ENCODE results near the gene CD200R1L.

Gene CD200R1L

DNA sequence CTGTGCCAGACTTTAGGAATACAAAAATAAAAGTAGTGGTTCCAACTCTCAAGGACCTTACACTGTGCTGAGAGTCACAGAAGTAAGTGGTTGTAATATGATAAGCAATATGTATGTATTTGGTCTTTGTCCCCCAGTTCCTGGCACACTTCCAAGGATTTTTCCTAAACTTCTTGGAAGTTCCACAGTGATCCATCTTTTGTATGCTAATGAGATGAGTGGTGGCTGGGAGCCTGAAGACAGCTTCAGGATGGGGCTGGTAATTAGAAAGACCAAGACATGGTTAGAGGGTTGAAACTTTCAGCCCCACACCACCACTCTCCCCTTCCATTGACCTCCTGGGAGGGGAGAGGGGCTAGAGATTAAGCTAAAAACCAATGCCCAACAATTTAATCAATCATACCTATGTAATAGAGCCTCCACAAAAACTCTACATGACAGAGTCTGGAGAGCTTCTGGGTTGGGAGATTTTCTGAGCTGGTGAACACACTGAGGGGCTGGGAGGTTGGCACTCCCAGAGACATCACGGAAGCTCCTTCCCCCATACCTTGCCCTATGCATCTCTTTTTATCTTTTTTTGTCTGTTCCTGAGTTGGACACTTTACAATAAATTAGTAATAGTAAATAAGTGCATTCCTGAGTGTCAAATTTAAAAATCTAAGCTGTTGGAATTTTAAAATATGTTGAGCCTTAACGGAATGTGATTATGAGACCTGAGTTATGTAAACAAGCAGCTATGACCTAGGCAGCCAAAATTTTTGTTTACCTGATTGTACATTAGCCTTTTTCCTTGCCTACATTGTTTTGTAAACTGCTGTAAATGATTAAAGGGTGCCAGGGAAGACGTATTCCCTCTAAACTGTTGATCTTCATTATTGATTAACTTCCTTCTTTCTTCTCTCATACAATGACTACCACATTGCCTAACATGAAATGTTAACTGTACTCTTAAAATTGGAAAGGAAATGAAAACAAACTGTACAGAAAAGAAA lies 24.3 kb downstream of the CD200R1L start:
- no peak for FAIRE-seq
- no peak for DNase-seq (ENCODE audit: extremely low spot score, insufficient read length, low read depth)

DNA sequence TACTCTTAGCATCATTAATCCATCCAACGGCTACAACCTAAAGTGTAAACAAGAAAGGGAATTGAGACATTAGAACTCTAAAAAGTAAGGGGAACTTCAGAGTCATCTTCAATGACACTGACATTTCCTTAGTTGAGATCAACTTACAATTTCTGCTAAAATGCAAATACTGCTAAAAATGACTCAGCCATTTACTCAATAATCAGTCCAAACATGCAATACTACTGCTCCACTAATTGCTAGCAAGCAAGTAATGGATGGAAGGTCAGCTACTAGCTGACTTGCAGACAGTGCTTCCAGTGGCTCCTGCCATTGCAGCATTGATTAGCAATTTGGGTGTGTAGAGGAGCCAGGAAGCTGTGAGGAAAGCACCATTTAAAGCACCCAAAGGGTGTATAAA lies 28.4 kb downstream of the CD200R1L start:
- DNase-seq (ENCODE audit: extremely low spot score, insufficient read length, low read depth) (no peak), FAIRE-seq (peak; percentile 29)

DNA sequence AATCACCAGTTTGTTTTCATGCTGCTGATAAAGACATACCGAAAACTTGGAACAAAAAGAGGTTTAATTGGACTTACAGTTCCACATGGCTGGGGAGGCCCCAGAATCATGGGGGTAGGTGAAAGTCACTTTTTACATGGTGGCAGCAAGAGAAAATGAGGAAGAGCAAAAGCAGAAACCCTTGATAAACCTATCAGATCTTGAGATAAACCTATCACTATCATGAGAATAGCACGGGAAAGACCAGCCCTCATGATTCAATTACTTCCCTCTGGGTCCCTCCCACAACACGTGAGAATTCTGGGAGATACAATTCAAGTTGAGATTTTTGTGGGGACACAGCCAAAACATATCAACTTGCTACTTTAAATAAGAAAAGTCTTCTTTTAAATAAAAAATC lies 28.9 kb downstream of the CD200R1L start:
- FAIRE-seq = no peak
- no peak for DNase-seq (ENCODE audit: extremely low spot score, insufficient read length, low read depth)

DNA sequence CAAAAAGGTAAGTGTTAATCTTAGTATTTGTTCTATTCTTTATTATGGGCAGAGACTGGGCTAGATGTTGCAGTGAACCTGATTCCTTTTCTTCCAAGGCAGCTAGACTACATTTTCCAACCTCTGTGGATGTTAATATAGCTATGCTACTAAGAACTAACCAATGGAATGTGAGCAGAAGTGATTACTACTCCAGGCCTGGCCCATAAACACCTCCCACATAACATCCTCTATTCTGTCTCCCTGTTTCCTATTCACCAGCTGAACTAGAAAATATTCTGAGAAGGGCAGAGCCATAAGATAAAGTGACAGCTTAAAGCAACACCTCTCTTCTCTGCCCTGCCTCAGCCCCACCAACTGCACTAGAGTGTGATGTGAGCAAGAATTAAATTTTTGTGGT lies 29.4 kb downstream of the CD200R1L start:
- DNase-seq (ENCODE audit: extremely low spot score, insufficient read length, low read depth) = no peak
- no peak for FAIRE-seq

DNA sequence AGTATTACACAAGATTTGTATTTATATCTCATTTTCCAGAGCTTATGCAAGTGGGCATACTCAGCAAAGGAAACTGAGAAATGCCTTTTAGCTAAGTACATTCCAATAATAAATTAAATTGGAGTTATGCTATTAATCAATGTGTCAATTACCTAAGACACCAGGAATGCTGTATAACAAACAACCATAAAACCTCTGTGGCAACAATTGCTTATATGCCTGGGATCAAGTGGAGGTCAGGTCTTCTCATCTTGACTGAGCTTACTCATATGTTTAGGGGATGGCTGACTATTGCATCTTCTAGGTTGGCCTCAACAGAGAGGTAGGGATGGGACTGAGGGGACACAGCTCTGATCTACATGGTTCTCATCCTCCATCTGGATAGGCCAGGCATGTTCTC lies 30.7 kb downstream of the CD200R1L start:
- DNase-seq (ENCODE audit: extremely low spot score, insufficient read length, low read depth) (no peak), FAIRE-seq (peak; percentile 18)

DNA sequence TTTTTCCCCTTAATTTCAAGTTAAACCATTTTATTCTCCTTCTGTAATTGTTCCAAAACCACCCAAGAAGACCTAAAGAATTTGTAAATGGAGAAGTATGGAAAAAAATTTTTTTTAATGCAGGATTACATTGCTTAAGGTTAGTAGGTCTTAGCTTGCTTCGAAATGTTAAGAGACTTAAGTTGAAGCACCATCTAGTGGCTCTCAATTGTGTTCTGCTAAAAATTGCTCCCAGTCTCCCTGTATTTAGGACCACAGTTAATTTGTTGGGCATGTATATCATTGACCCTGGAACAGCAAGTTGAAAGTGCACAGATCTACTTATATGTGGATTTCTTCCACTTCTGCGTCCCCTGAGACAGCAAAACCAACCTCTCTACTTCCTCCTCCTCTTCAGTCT lies 32.4 kb downstream of the CD200R1L start:
- no peak for FAIRE-seq

DNA sequence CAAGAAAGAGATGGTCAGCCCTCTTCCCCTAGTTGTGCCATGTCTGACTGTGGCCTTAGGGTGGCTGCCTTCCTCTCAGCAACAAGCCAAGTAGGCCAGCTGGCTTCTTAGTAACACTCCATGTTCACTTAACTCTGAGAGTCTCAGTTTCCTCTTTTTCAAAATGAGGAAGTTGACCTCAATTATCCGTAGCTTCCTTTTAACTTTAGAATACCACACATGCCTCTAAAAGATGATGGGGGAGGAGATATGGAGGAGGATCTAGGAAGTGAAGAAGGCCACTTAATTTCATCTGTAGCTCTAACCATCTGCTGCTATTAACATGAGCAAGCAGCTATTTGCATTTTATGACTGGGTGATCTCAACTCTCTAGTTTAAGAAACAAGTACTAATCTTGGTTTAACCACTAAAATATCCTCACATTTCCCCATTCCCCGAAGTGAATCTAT lies 32.9 kb downstream of the CD200R1L start:
- FAIRE-seq (peak; percentile 61), DNase-seq (ENCODE audit: extremely low spot score, insufficient read length, low read depth) (no peak)

More for the DNA sequence above, 32.4 kb downstream of the CD200R1L start:
- DNase-seq (ENCODE audit: extremely low spot score, insufficient read length, low read depth) = no peak

DNA sequence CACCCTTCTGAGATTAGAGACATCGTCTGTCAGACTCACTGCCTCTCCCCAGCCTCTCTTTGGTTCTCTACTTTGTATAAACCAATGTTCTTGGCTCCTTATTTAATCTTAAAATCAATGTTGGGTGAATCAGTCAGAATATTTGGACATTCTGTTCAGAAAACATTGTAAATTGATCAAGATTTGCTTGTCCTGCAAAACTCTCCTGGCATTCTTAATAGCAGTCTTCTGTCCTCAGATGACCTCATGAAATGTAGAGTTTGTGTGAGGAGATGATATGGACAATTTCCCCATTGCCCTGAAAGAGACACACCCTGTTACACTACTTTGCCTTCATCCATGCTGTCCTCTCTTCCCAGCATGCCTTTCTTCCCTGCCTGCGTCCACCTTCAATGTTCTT lies 33.6 kb downstream of the CD200R1L start:
- peak; percentile 45 for FAIRE-seq
- no peak for DNase-seq (ENCODE audit: extremely low spot score, insufficient read length, low read depth)

DNA sequence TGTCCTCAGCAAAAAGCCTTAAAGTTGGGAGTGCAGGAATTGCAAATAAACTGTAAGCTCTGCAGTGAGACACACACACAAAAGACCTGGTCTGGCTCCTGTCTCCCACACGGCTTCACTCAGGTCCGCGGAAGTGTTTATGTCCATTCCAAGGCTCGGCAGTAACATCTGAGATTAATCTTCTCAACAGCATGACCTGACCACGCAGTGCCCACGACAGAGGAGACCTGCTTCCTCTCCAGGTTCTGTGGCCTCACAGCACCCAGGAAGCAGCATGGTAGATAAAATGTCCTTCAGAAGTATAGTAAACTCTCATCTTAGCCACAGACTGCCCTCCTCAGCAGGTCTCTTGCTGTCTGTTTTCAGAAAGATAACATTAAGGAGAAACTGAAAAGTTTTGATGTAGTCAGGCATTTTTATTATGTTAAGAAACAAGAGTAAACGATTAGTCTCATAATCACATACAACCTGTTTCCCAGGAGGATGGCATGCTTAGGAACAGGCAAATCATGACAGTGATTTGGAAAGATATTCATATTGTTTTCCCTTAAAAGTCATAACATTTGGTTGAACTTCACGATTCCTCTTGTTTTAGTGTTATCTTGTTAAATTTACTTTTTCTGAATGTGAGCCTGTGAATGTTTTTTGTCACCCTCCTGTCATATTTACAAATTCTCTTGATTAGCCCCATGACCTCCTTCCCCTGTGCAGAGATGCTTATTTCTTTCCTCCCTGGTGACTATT lies 34.6 kb downstream of the CD200R1L start:
- FAIRE-seq (no peak), DNase-seq (ENCODE audit: extremely low spot score, insufficient read length, low read depth) (no peak)

DNA sequence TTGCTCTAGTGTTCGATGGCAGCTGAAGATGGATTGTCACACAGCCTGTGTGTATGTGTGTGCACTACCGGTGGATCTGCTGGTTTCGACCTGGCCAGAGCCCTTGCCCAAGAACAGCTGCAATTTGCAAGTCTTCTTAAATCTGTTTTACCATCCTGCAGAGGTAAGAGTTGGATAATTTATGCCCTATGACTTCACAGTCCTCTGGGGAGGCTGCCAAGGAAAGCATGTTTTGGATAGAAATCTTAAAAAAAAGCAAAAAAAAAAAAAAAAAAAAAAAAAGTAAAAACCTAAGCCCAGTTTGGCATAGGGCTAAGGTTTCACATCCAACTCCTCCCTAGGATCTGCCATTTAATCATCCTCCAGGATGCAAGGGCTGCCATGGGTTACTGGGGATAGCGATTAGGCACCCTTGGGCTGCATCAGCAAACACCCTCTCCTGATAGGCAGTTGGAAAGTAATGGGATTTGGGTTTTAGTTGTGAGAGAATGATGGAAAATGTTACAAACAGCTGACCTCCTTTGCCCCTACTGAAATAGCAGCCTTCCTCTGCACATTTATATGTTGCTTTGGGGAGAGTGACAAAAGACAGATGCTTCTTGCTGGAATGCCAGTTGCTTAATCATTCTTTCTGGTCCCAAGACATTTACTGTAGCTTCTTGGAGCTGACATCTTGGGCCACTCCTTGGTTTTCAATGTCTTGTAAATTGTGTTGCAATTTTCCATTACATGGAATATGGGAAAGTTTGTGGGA lies 35.4 kb downstream of the CD200R1L start:
- FAIRE-seq = no peak
- DNase-seq (ENCODE audit: extremely low spot score, insufficient read length, low read depth) = no peak

DNA sequence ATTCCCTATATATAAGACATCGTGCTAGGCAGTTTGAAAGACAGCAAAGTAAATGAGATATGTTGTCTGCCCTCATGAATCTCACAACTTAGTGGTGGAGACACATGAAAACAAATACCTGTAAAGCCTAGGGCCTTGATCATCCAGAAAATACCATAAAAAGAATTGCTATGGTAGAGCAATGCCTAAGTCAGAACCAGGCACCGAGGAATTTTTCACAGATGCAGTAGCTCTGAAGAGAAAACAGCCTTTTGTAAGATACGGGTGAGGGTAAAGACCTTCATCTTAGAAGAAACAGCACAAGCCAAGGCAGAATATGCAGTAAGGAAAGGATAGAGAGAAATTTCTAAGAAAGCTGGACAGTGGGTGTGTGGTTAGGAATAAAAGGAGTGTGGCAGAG lies 36.1 kb downstream of the CD200R1L start:
- no peak for FAIRE-seq

DNA sequence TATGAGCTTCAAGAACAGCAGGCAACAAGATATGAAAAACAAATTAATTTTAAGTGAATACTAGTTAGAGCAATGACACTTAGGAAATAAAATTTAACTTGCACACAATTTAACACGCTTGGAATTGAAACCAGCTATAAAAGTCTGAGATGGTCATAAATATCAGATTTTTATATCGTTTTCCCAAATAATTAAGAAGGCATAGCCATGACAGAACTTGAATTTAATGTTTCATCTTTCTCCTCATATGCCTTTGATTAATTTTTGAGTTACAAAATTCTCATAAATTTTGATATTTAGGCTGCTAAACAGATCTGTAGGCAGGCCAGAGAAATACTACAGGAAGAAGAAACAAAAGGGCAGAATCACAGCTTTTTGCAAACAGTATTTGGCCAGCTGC lies 38.5 kb downstream of the CD200R1L start:
- FAIRE-seq = no peak
- no peak for DNase-seq (ENCODE audit: extremely low spot score, insufficient read length, low read depth)

More for the DNA sequence above, 36.1 kb downstream of the CD200R1L start:
- no peak for DNase-seq (ENCODE audit: extremely low spot score, insufficient read length, low read depth)

DNA sequence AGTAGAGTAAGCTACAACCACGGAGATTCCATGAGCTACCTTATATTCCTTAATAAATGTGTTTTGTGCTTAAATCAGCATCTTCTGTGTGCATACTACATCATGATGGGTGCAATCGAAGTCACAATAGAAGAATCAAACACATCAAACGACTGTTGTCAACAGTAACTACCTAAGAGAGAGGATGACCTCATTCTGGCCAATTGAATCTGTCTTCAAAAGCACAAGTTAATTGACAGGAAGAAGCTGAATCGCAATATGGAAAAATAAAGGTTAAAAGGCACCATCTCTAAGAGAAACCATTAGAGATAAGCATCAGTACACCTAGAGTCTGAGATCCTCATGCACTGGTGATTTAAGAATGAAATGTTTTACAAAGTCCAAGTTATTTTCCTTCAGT lies 39.0 kb downstream of the CD200R1L start:
- FAIRE-seq (no peak), DNase-seq (ENCODE audit: extremely low spot score, insufficient read length, low read depth) (no peak)

DNA sequence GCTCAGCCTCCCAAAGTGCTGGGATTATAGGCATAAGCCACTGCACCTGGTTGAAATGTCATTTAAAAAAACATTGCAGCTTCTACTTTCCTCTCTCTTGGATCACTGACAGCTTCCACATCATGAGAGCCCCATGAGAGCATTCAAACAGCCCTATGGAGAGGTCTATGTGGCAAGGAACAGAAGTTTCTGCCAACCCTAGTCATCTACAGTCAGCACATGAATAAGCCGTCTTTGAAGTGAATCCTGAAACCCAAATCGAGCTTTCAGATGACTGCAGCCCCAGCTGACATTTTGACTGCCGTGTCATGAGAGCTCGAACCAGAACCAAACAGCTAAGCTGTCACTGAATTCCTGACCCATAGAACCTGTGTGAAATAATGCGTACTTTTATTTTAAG lies 39.8 kb downstream of the CD200R1L start:
- FAIRE-seq = no peak
- DNase-seq (ENCODE audit: extremely low spot score, insufficient read length, low read depth) = no peak

DNA sequence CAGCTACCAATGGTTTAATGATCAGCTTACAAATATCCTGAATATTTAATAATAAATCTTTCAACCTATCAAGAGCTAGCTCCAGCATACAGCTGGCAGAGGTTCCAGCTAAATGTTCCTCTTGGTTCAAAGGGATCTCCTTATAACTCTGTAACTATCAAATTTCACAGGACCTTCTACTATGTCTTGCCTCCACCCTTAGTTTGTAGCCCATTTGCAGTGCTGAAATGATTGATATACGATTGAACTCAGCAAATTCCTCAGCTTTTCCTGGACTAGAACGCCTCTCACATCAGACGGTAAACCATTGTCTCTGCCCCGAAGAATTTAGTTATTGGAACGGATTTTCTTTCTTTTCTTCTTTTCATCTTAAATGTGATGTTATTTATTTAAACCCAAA lies 41.5 kb downstream of the CD200R1L start:
- FAIRE-seq (no peak), DNase-seq (ENCODE audit: extremely low spot score, insufficient read length, low read depth) (no peak)

DNA sequence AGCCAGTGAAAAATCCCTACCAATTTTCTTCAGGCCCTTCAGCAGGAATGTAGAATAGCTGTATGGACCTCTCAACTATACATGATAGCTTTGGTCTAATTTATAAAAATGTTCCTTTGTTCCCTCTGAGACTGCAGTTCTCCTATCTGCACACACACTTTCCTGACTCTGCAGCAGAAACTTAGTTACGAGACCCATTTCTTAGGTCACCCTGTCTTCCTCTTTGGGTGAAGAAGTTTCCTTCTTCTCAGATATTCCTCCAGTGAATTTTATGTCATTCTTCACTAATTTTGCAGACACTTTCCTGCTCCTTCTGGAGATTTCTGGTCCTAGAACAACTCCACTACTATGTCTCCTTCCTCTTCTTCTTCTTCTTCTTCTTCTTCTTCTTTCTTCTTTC lies 42.6 kb downstream of the CD200R1L start:
- FAIRE-seq = no peak
- DNase-seq (ENCODE audit: extremely low spot score, insufficient read length, low read depth) = no peak

DNA sequence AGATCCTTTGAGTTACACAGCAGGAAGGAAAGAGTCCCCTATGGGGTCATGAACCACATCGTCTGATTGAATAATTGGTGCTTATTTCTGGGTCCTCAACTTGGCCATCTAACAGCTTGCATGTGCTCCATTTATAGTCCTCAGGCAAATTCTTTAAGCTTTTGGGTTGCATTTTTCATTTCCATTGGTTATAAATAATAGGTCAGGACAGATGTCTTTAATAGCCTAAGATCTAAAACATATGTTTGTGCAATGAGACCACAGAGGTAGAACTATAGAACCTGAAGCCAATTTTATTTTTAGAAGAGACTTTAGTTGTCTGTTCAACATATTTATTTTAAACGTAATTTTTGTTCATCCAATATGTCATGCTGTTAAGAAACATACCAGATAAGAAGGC lies 43.2 kb downstream of the CD200R1L start:
- FAIRE-seq = no peak

DNA sequence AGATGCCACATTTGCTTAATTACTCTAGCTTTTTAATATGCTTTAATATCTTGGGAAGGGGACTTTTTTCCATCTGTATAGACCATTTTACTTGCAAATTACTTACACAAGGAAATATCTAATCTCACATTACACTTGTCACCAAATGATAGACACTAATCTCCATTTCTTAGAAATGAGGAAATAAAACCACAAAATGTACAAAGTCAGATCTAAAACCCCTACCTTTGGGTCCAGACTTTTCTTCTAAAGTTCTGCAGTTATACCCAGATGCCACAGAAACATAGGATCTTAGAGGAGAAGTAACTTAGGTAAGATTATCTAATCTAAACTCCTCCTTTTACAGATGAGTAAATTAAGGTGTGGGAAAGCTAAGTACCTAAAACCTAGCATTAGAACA lies 44.3 kb downstream of the CD200R1L start:
- no peak for DNase-seq (ENCODE audit: extremely low spot score, insufficient read length, low read depth)

More for the DNA sequence above, 43.2 kb downstream of the CD200R1L start:
- no peak for DNase-seq (ENCODE audit: extremely low spot score, insufficient read length, low read depth)

DNA sequence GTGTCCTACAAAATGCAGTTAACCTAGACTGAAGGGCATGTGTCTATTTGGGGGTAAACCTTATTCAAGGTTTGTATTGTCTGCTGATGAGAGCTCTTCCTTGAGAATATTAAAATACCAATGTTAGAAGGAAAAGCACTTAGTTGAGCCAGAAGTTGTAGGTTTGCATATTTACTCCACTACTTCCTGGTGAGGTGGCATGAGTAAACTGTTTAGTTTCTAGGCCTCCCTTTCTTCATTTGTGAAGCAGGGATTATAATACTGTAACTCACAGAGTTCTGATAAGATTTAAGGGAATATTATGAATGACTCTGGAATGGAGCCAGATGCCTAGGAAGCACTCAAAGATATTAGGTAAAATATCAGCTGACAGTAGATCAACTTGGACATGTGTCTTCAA lies 46.7 kb downstream of the CD200R1L start:
- DNase-seq (ENCODE audit: extremely low spot score, insufficient read length, low read depth) (no peak), FAIRE-seq (no peak)

More for the DNA sequence above, 44.3 kb downstream of the CD200R1L start:
- no peak for FAIRE-seq

DNA sequence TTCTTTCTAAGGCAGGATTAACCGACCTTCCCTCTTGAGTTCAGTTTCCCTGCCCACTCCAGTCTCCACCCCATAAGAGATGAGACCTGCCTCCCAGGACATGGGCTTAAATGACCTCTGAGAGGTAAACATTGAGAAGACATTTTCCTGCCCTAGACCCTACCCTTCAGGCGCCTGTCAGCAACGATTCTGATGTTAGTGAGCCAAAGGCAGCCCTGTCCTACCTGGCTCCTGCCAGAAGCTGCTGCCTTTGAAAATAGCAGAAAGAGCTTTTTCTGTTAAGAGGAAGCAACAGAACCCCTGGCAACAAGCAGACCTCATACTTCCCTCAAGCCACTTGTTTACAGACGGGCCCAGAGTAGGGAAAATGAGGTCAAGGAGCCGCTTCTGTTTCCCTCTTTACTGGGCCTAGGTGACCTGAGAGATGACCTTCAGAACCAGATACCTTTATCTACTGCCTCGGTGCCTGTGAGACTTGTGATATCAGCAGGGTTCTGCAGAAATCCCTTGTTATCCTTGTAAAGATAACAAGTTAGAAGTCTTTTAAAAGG lies 52.0 kb downstream of the CD200R1L start:
- no peak for FAIRE-seq
- DNase-seq (ENCODE audit: extremely low spot score, insufficient read length, low read depth) = no peak
